HG02981 (cell line): ENCODE data around the gene FHIT.

Experiments
- ATAC-seq: cut with Tn5 transposase; IDR thresholded peaks from one replicate; pipeline ENCODE4 v1.9.1; 2021; ENCODE audit warnings: mild to moderate bottlenecking, moderate library complexity; ENCODE audit not compliant: unreplicated experiment

Gene FHIT

GRCh38 chr3:60154011-60154410 lies 1097.2 kb downstream of the FHIT start:
- no peak for ATAC-seq

GRCh38 chr3:60153221-60153999 lies 1097.8 kb downstream of the FHIT start:
- no peak for ATAC-seq

GRCh38 chr3:60149501-60149900 lies 1101.8 kb downstream of the FHIT start:
- no peak for ATAC-seq

- ATAC-seq: no peak
These were observed 1103.9 kb downstream of the FHIT start for GRCh38 chr3:60147249-60147950.

- ATAC-seq: no peak
These were observed 1105.1 kb downstream of the FHIT start for GRCh38 chr3:60146121-60146520.

- no peak for ATAC-seq
These were observed 1107.2 kb downstream of the FHIT start for GRCh38 chr3:60144071-60144470.

GRCh38 chr3:60142009-60142408 lies 1109.2 kb downstream of the FHIT start:
- no peak for ATAC-seq

- ATAC-seq: no peak
These were observed 1111.1 kb downstream of the FHIT start for GRCh38 chr3:60140160-60140559.

- no peak for ATAC-seq
These were observed 1114.7 kb downstream of the FHIT start for GRCh38 chr3:60136601-60137000.

GRCh38 chr3:60135474-60135873 lies 1115.8 kb downstream of the FHIT start:
- no peak for ATAC-seq

- ATAC-seq: no peak
These were observed 1117.7 kb downstream of the FHIT start for GRCh38 chr3:60133269-60134162.

- no peak for ATAC-seq
These were observed 1119.6 kb downstream of the FHIT start for GRCh38 chr3:60131618-60132017.

- ATAC-seq: no peak
These were observed 1124.5 kb downstream of the FHIT start for GRCh38 chr3:60126511-60127304.

- ATAC-seq: no peak
These were observed 1125.6 kb downstream of the FHIT start for GRCh38 chr3:60125686-60126085.

GRCh38 chr3:60120245-60120644 lies 1131.0 kb downstream of the FHIT start:
- ATAC-seq: no peak

- no peak for ATAC-seq
These were observed 1137.1 kb downstream of the FHIT start for GRCh38 chr3:60114191-60114590.

- ATAC-seq: no peak
These were observed 1144.0 kb downstream of the FHIT start for GRCh38 chr3:60107275-60107674.

GRCh38 chr3:60102154-60102553 lies 1149.1 kb downstream of the FHIT start:
- no peak for ATAC-seq

GRCh38 chr3:60101621-60102020 lies 1149.6 kb downstream of the FHIT start:
- ATAC-seq: no peak

GRCh38 chr3:60096403-60096802 lies 1154.8 kb downstream of the FHIT start:
- ATAC-seq: no peak

- no peak for ATAC-seq
These were observed 1155.3 kb downstream of the FHIT start for GRCh38 chr3:60095930-60096329.
